Activated B cell treated with CpG ODN at 0.5 μM for 24 hours (primary cell): ENCODE results near the gene DCST1. TPM values are rescaled to one million over a fixed set of nuclear protein-coding genes. Genes with fewer than 3 reads are reported as not detected.

ENCODE experiments used
- ATAC-seq: fragments of 200-7000 bp; cut with Tn5 transposase; one replicate; pipeline ENCODE4 v1.10.0; 2021; ENCODE audit warnings: low read depth, mild to moderate bottlenecking, moderate library complexity
- CTCF ChIA-PET: fragments of 350-600 bp; sonication (Branson Sonifier 250); formaldehyde crosslinking; loops from one replicate; lab custom pipeline; 2021; ENCODE audit warnings: antibody characterized with exemption; lab: Charles Lee
- POLR2A ChIA-PET: fragments of 350-600 bp; sonication (Branson Sonifier 250); formaldehyde crosslinking; loops from one replicate; lab custom pipeline; 2021; ENCODE audit warnings: antibody characterized with exemption; lab: Charles Lee
- DNase-seq: peaks from one replicate; pipeline ENCODE4 v3.0.0; 2022
- H3K27ac Mint-ChIP-seq: one replicate; pipeline ENCODE4 v1.8.0; 2020; ENCODE audit warnings: mixed read lengths
- H3K27me3 Mint-ChIP-seq: one replicate; pipeline ENCODE4 v1.8.0; 2021; ENCODE audit warnings: mixed read lengths
- H3K36me3 Mint-ChIP-seq: one replicate; pipeline ENCODE4 v1.8.0; 2021; ENCODE audit warnings: low read depth, mixed read lengths
- H3K4me1 Mint-ChIP-seq: one replicate; pipeline ENCODE4 v1.8.0; 2021; ENCODE audit warnings: mixed read lengths
- H3K4me3 Mint-ChIP-seq: one replicate; pipeline ENCODE4 v1.8.0; 2020; ENCODE audit warnings: mild to moderate bottlenecking, mixed read lengths
- H3K9me3 Mint-ChIP-seq: one replicate; pipeline ENCODE4 v1.8.0; 2020; ENCODE audit warnings: mixed read lengths
- intact Hi-C: fragments of 100-400 bp; cut with micrococcal nuclease; formaldehyde crosslinking; loops from one replicate; pipeline ENCODE4 v1.15.1; 2024
- total RNA-seq: library from RNA; stranded (reverse); gene quantifications from 2 replicates; pipeline ENCODE4 v1.2.3, GENCODE V29; 2022
- TF ChIP-seq, protein P1 (sequence below): fragments of 200-600 bp; IDR thresholded peaks from one replicate; pipeline ENCODE4 v1.8.0; 2022; ENCODE audit warnings: antibody characterized with exemption, mild to moderate bottlenecking

DCST1 gene
- total RNA-seq, 1 donor from 2014 or later, result not detected

DNA sequence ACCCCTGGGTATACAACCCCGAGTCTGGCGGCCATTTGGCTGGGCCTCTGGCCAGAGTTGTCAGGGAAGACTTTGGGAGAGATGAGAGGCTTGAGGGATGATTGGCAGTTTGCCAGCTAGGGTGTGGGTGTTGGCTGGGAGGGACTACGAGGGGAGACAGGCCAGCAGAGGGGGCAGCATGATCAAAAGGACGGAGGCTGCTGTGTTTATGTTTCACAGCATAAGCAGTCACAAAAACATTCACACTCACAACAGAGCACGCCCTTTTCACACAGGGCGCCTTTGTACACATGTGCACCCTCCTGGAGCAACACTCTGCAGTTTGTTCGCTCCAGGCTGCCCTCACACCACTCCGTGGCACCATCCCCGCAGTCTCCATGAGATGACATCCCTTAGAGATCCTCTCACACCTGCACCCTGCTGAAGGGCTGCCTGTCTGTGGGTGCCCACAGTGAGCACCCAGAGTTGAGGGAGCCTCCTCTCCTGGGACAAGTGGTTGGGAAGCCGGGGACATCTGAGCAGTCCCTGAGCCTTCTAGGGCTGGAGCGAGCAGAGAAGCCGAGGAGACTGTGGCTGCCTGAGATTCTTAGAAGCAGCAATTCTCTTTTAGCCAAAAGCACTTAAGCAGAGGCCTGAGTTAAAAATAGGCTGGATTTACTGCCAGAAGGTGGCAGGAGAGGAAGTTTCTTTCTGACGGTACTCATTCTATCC is 60.4 kb downstream of the DCST1 start:
- H3K36me3 Mint-ChIP-seq, result no peaks in the 10 kb centered on the region
- ATAC-seq, result no peak
- CTCF ChIA-PET, result interaction anchor here (1.6 to 2.7 kb wide), 2 partner anchors 35 to 73 kb away, joined by 4 to 19 read pairs; no protein-coding TSS in a partner anchor
- intact Hi-C loops, result loop anchor here (5.0 kb wide), 1 partner anchor 33 kb away; the partner anchor contains the start of gene EFNA1
- H3K27me3 Mint-ChIP-seq, result peaks cover 8% of the 10 kb centered on the region
- TF ChIP-seq, protein P1, sequence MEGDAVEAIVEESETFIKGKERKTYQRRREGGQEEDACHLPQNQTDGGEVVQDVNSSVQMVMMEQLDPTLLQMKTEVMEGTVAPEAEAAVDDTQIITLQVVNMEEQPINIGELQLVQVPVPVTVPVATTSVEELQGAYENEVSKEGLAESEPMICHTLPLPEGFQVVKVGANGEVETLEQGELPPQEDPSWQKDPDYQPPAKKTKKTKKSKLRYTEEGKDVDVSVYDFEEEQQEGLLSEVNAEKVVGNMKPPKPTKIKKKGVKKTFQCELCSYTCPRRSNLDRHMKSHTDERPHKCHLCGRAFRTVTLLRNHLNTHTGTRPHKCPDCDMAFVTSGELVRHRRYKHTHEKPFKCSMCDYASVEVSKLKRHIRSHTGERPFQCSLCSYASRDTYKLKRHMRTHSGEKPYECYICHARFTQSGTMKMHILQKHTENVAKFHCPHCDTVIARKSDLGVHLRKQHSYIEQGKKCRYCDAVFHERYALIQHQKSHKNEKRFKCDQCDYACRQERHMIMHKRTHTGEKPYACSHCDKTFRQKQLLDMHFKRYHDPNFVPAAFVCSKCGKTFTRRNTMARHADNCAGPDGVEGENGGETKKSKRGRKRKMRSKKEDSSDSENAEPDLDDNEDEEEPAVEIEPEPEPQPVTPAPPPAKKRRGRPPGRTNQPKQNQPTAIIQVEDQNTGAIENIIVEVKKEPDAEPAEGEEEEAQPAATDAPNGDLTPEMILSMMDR, result no peak
- peaks cover 9% of the 10 kb centered on the region for H3K4me1 Mint-ChIP-seq
- no peaks in the 10 kb centered on the region for H3K9me3 Mint-ChIP-seq
- no peak overlapping the region for H3K27ac Mint-ChIP-seq
- no peak overlapping the region for H3K4me3 Mint-ChIP-seq
- POLR2A ChIA-PET, result interaction anchor here (2.1 kb wide), 1 partner anchor 73 kb away, joined by 6 read pairs; no protein-coding TSS in a partner anchor
- DNase-seq, result no peak

DNA sequence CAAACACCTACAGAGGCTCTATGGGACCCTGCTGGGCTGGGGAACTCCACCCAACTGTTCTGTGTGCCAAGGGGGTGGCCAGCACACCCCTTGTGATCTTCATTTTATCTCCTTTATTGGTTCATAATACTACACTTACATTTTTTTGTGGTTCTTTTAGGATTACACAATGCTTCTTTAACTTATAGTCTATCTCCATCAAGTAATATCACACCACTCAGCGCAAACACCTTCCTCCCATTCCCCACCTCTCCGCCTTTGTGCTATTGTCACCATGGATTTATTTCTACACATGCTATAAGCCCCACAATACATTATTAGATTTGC is 61.0 kb downstream of the DCST1 start:
- no peak overlapping the region for H3K4me3 Mint-ChIP-seq
- ATAC-seq, result no peak
- H3K4me1 Mint-ChIP-seq, result peaks cover 9% of the 10 kb centered on the region
- TF ChIP-seq, protein P1, result no peak
- H3K9me3 Mint-ChIP-seq, result no peaks in the 10 kb centered on the region
- no peak for DNase-seq
- H3K27me3 Mint-ChIP-seq, result peaks cover 8% of the 10 kb centered on the region
- ChIA-PET CTCF (interaction anchor here (1.5 to 2.7 kb wide), 3 partner anchors 34 to 76 kb away, joined by 3 to 19 read pairs (median 4); no protein-coding TSS in a partner anchor), POLR2A (interaction anchor here (2.1 kb wide), 1 partner anchor 72 kb away, joined by 6 read pairs; no protein-coding TSS in a partner anchor)
- H3K36me3 Mint-ChIP-seq, result no peaks in the 10 kb centered on the region
- intact Hi-C loops, result loop anchor here (5.0 kb wide), 1 partner anchor 33 kb away; the partner anchor contains the start of gene EFNA1
- no peak overlapping the region for H3K27ac Mint-ChIP-seq

DNA sequence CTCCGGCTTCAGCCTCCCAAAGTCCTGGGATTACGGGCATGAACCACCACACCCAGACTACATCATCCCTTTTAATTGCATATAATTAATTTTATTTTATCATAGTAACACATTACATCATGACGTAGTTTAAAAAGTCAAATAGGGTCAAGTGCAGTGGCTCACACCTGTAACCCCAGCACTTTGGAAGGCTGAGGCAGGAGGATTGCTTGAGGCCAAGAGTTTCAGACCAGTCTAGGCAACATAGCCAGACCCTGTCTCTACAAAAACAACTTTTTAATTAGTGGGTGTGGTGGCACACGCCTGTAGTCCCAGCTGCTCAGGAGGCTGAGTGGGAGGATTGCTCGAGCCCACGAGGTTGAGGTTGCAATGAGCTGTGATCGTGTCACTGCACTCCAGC is 65.7 kb downstream of the DCST1 start:
- H3K27ac Mint-ChIP-seq, result no peak overlapping the region
- TF ChIP-seq, protein P1, result no peak
- intact Hi-C loops, result no loop called here
- peaks cover 6% of the 10 kb centered on the region for H3K27me3 Mint-ChIP-seq
- H3K9me3 Mint-ChIP-seq, result no peaks in the 10 kb centered on the region
- POLR2A ChIA-PET, result interaction anchor here (0.5 to 1.0 kb wide), 2 partner anchors 65 to 67 kb away, joined by 4 read pairs; no protein-coding TSS in a partner anchor
- H3K36me3 Mint-ChIP-seq, result no peaks in the 10 kb centered on the region
- no peak overlapping the region for H3K4me3 Mint-ChIP-seq
- ATAC-seq (no peak), DNase-seq (no peak)
- CTCF ChIA-PET, result interaction anchor here (1.1 to 1.8 kb wide), 3 partner anchors 8 to 68 kb away, joined by 4 to 5 read pairs (median 4); no protein-coding TSS in a partner anchor
- H3K4me1 Mint-ChIP-seq, result peaks cover 2% of the 10 kb centered on the region

Other genes starting within 250 kb of the DCST1 start
- gene KCNN3, start 163.5 kb upstream of the DCST1 start, total RNA-seq, result 0.44 and 1.1 TPM in 2 replicates
- 24.6 and 26.3 TPM in 2 replicates for gene PMVK, start 97.1 kb upstream of the DCST1 start, total RNA-seq
- 42.4 and 43.2 TPM in 2 replicates for gene PBXIP1, start 77.7 kb upstream of the DCST1 start, total RNA-seq
- gene PYGO2, start 72.0 kb upstream of the DCST1 start, total RNA-seq, result 33.1 and 38.1 TPM in 2 replicates
- 59.3 and 60.9 TPM in 2 replicates for gene SHC1, start 63.1 kb upstream of the DCST1 start, total RNA-seq
- gene CKS1B, start 59.1 kb upstream of the DCST1 start, total RNA-seq, result 25.3 and 26.6 TPM in 2 replicates
- 64.1 and 69.0 TPM in 2 replicates for gene FLAD1, start 50.5 kb upstream of the DCST1 start, total RNA-seq
- 1.8 and 2.4 TPM in 2 replicates for gene LENEP, start 40.2 kb upstream of the DCST1 start, total RNA-seq
- gene ZBTB7B, start 31.0 kb upstream of the DCST1 start, total RNA-seq, result 56.2 and 56.6 TPM in 2 replicates
- gene DCST2, start within 50 bp of the DCST1 start, total RNA-seq, result 1.0 TPM in 1 of 2 replicates, not detected in the other
- 11.3 and 13.7 TPM in 2 replicates for gene ADAM15, start 17.5 kb downstream of the DCST1 start, total RNA-seq
- gene EFNA4, start 29.9 kb downstream of the DCST1 start, total RNA-seq, result 7.8 and 9.5 TPM in 2 replicates
- gene EFNA3, start 45.0 kb downstream of the DCST1 start, total RNA-seq, result 1.2 and 1.7 TPM in 2 replicates
- 0.29 TPM in 1 of 2 replicates, not detected in the other for gene EFNA1, start 94.1 kb downstream of the DCST1 start, total RNA-seq
- 77.3 and 85.2 TPM in 2 replicates for gene SLC50A1, start 102.0 kb downstream of the DCST1 start, total RNA-seq
- 33.2 and 36.8 TPM in 2 replicates for gene DPM3, start 106.7 kb downstream of the DCST1 start, total RNA-seq
- 128 and 132 TPM in 2 replicates for gene KRTCAP2, start 139.5 kb downstream of the DCST1 start, total RNA-seq
- gene TRIM46, start 140.0 kb downstream of the DCST1 start, total RNA-seq, result 1.2 and 1.9 TPM in 2 replicates
- gene THBS3, start 174.1 kb downstream of the DCST1 start, total RNA-seq, result 9.7 and 15.3 TPM in 2 replicates
- gene MTX1, start 174.9 kb downstream of the DCST1 start, total RNA-seq, result 36.7 and 38.2 TPM in 2 replicates
- 13.7 and 14.8 TPM in 2 replicates for gene ENTREP3, start 221.7 kb downstream of the DCST1 start, total RNA-seq
- gene SCAMP3, start 228.5 kb downstream of the DCST1 start, total RNA-seq, result 71.8 and 78.6 TPM in 2 replicates
- 109 and 112 TPM in 2 replicates for gene CLK2, start 239.7 kb downstream of the DCST1 start, total RNA-seq
- gene HCN3, start 243.6 kb downstream of the DCST1 start, total RNA-seq, result 2.7 TPM in 2 replicates